ENCODE data around the gene FCER2.
"Not testable (repeated sequence)": the region's sequence is repeated elsewhere in the genome, so short reads cannot be mapped to it uniquely, and the experiment has no call there.

The FCER2 gene

GRCh38 chr19:7701654-7702457 lies at the start of gene FCER2:
TSS of gene FCER2 (minus strand) at chr19:7702131. CDS start at chr19:7699760, 2,371 bp downstream.
- no peak for DNase-seq

GRCh38 chr19:7751157-7751783 lies 49.3 kb upstream of the FCER2 start:
- no peak for DNase-seq

GRCh38 chr19:7748756-7749155 lies 46.8 kb upstream of the FCER2 start:
- DNase-seq: no peak

- DNase-seq: no peak
Observed at GRCh38 chr19:7748171-7748570, 46.2 kb upstream of the FCER2 start.

- DNase-seq: no peak
Observed at GRCh38 chr19:7746903-7747884, 45.3 kb upstream of the FCER2 start, which contains the start of gene CD209. TSS of gene CD209 (minus strand) at chr19:7747534. CDS start at chr19:7747511, 23 bp downstream.

GRCh38 chr19:7746306-7746705 lies 44.4 kb upstream of the FCER2 start:
- DNase-seq: not testable (repeated sequence)

- no peak for DNase-seq
Observed at GRCh38 chr19:7744871-7745650, 43.1 kb upstream of the FCER2 start.

GRCh38 chr19:7744199-7744786 lies 42.4 kb upstream of the FCER2 start:
- DNase-seq: no peak

GRCh38 chr19:7743425-7743841 lies 41.5 kb upstream of the FCER2 start:
- no peak for DNase-seq

- DNase-seq: no peak
Observed at GRCh38 chr19:7742991-7743390, 41.1 kb upstream of the FCER2 start.

GRCh38 chr19:7742575-7742974 lies 40.6 kb upstream of the FCER2 start:
- no peak for DNase-seq

- DNase-seq: no peak
Observed at GRCh38 chr19:7740682-7741054, 38.7 kb upstream of the FCER2 start.

GRCh38 chr19:7739801-7740681 lies 38.1 kb upstream of the FCER2 start:
- DNase-seq: no peak

GRCh38 chr19:7739211-7739755 lies 37.4 kb upstream of the FCER2 start:
- DNase-seq: no peak

- no peak for DNase-seq
Observed at GRCh38 chr19:7738023-7738422, 36.1 kb upstream of the FCER2 start.

- DNase-seq: no peak
Observed at GRCh38 chr19:7737215-7737614, 35.3 kb upstream of the FCER2 start.

- DNase-seq: no peak
Observed at GRCh38 chr19:7736148-7736547, 34.2 kb upstream of the FCER2 start.

- DNase-seq: no peak
Observed at GRCh38 chr19:7734220-7735203, 32.6 kb upstream of the FCER2 start.

- no peak for DNase-seq
Observed at GRCh38 chr19:7733376-7733775, 31.4 kb upstream of the FCER2 start.
